T-helper 1 cell treated with Interleukin-12 subunit alpha and Interleukin-12 subunit beta and Interleukin-4 antibody, amounts not matched to agents 30 μg/mL and 1 μg/mL, for 36 hours (primary cell): Measurements from ENCODE around the gene TTC33.

Source experiments
- H3K27ac Mint-ChIP-seq: one replicate; pipeline ENCODE4 v1.8.0; 2021; ENCODE audit warnings: mild to moderate bottlenecking, mixed read lengths
- H3K27me3 Mint-ChIP-seq: one replicate; pipeline ENCODE4 v1.8.0; 2021; ENCODE audit warnings: low read depth, mixed read lengths
- H3K36me3 Mint-ChIP-seq: one replicate; pipeline ENCODE4 v1.8.0; 2021; ENCODE audit warnings: low read depth, mixed read lengths
- H3K4me1 Mint-ChIP-seq: one replicate; pipeline ENCODE4 v1.8.0; 2021; ENCODE audit warnings: low read depth, mixed read lengths
- H3K4me3 Mint-ChIP-seq: one replicate; pipeline ENCODE4 v1.8.0; 2021; ENCODE audit warnings: mild to moderate bottlenecking, moderate library complexity, mixed read lengths
- H3K9me3 Mint-ChIP-seq: one replicate; pipeline ENCODE4 v1.8.0; 2021; ENCODE audit warnings: mixed read lengths

The TTC33 gene

GRCh38 chr5:40685193-40685592 lies 70.6 kb downstream of the TTC33 start:
- Mint-ChIP-seq H3K4me3 (peak overlapping the region; percentile 98), H3K36me3 (peaks cover 81% of the 10 kb centered on the region), H3K27ac (peak overlapping the region; percentile 76)

DNA sequence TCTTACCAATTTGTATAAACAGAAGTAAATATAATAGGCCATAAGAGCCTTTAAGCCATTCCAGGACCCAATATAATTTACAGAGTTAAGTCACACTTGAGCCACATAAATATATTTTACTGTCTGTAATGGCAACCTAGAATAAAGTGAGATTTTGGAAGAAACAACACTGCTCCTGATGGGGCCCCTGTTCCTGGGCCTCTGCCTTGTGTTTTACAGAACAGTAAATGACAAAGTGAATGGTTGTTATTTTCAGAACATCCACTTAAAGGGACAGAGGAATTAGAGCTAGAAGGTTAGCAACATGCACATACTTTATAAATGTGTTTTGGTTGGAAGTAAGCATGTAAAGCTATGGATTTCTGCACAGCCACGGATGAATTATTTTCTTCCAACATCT lies 72.5 kb downstream of the TTC33 start:
- Mint-ChIP-seq H3K27me3 (no peaks in the 10 kb centered on the region), H3K4me3 (peak overlapping the region; percentile 98), H3K27ac (peak overlapping the region; percentile 93), H3K4me1 (peaks cover 51% of the 10 kb centered on the region), H3K9me3 (no peaks in the 10 kb centered on the region), H3K36me3 (peaks cover 74% of the 10 kb centered on the region)

More at GRCh38 chr5:40685193-40685592, 70.6 kb downstream of the TTC33 start:
- H3K4me1 Mint-ChIP-seq, result peaks cover 55% of the 10 kb centered on the region
- H3K27me3 Mint-ChIP-seq, result no peaks in the 10 kb centered on the region
- no peaks in the 10 kb centered on the region for H3K9me3 Mint-ChIP-seq

DNA sequence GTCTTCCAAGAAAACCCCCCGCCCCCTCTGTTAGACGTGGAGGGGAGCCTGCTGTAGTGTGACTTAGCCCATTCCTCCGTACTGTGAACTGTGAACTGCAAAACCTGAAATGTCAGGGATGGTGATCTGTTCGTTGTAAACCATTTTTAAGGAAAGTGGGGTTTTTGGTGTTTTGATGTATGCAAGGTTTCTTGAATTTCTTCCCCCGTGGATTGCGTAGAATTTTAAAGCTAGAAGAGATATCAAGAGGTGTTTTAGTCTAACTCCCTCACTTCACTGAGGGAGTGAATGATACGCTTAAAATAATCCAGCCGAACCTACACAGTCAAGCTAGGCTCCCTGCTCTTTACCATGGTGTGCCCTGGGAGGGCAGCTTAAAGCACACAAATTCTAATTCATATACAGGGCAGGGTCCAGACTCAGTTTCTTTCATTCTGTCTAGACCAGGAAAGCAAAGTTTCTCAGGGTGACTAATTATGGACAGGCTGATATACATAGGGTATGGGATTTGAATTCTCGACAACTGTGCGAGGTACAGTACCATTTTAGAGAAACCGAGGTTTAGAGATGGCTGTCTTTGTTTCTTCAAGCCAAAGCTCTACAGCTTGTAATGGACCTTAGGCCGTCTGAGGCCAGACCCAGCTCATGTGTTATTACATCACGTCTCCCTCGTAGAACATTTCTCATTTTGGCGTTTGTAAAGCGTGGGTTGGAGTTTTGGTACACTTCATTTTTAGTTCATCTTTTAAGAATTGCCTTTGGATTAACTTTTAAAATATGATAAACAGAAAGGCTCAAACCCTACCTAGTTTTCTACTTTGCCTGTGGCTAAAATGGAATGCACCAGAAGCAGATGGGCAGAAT lies 73.4 kb downstream of the TTC33 start:
- Mint-ChIP-seq H3K36me3 (peaks cover 65% of the 10 kb centered on the region), H3K4me1 (peaks cover 44% of the 10 kb centered on the region), H3K27me3 (no peaks in the 10 kb centered on the region), H3K27ac (peak overlapping the region; percentile 93), H3K4me3 (peak overlapping the region; percentile 98), H3K9me3 (no peaks in the 10 kb centered on the region)

GRCh38 chr5:40681363-40682153 lies 74.2 kb downstream of the TTC33 start:
- Mint-ChIP-seq H3K4me3 (peak overlapping the region; percentile 98), H3K9me3 (no peaks in the 10 kb centered on the region), H3K4me1 (peaks cover 44% of the 10 kb centered on the region), H3K36me3 (peaks cover 59% of the 10 kb centered on the region), H3K27ac (peak overlapping the region; percentile 98), H3K27me3 (no peaks in the 10 kb centered on the region)

DNA sequence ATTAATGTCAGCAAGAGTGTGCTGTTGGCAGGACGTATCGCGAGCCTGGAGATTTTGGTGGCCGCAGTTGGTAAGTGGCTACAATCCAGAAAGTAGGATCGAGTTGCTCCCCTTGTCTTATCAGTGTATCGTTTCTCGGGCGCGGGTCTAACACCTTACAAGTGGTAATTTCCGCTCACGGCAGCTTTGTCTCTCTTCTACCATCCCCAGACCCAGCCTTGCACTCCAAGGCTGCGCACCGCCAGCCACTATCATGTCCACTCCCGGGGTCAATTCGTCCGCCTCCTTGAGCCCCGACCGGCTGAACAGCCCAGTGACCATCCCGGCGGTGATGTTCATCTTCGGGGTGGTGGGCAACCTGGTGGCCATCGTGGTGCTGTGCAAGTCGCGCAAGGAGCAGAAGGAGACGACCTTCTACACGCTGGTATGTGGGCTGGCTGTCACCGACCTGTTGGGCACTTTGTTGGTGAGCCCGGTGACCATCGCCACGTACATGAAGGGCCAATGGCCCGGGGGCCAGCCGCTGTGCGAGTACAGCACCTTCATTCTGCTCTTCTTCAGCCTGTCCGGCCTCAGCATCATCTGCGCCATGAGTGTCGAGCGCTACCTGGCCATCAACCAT lies 74.9 kb downstream of the TTC33 start:
- Mint-ChIP-seq H3K4me1 (peaks cover 42% of the 10 kb centered on the region), H3K9me3 (no peaks in the 10 kb centered on the region), H3K27me3 (no peaks in the 10 kb centered on the region), H3K27ac (peak overlapping the region; percentile 98), H3K36me3 (peaks cover 52% of the 10 kb centered on the region), H3K4me3 (peak overlapping the region; percentile 98)

DNA sequence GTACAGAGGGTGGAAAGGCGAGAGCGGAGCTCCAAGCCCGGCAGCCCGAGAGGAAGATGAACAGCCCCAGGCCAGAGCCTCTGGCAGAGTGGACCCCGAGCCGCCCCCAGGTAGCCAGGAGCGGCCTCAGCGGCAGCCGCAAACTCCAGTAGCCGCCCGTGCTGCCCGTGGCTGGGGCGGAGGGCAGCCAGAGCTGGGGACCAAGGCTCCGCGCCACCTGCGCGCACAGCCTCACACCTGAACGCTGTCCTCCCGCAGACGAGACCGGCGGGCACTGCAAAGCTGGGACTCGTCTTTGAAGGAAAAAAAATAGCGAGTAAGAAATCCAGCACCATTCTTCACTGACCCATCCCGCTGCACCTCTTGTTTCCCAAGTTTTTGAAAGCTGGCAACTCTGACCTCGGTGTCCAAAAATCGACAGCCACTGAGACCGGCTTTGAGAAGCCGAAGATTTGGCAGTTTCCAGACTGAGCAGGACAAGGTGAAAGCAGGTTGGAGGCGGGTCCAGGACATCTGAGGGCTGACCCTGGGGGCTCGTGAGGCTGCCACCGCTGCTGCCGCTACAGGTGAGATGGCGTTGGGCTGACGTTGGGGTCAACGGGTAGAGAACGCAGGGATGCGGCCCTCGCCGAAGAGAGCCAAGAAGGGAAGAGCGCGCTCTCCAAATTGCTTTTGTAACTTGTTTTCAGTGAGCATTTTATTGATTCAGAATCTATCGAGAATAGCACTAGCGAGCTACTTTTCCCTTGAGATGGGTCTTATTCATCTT lies 75.7 kb downstream of the TTC33 start, which contains the start of gene PTGER4:
Gene PTGER4, plus strand, starts transcription at position 3 of the 769 bp plus-strand sequence. CDS start 1,079 bp downstream, outside the sequence.
- H3K9me3 Mint-ChIP-seq, result no peaks in the 10 kb centered on the region
- peak within 1 kb of the TSS; percentile 98 for H3K27ac Mint-ChIP-seq
- H3K36me3 Mint-ChIP-seq, result peaks cover 45% of the 10 kb centered on the region
- peak within 1 kb of the TSS; percentile 98 for H3K4me3 Mint-ChIP-seq
- peaks cover 41% of the 10 kb centered on the region for H3K4me1 Mint-ChIP-seq
- H3K27me3 Mint-ChIP-seq, result no peaks in the 10 kb centered on the region

DNA sequence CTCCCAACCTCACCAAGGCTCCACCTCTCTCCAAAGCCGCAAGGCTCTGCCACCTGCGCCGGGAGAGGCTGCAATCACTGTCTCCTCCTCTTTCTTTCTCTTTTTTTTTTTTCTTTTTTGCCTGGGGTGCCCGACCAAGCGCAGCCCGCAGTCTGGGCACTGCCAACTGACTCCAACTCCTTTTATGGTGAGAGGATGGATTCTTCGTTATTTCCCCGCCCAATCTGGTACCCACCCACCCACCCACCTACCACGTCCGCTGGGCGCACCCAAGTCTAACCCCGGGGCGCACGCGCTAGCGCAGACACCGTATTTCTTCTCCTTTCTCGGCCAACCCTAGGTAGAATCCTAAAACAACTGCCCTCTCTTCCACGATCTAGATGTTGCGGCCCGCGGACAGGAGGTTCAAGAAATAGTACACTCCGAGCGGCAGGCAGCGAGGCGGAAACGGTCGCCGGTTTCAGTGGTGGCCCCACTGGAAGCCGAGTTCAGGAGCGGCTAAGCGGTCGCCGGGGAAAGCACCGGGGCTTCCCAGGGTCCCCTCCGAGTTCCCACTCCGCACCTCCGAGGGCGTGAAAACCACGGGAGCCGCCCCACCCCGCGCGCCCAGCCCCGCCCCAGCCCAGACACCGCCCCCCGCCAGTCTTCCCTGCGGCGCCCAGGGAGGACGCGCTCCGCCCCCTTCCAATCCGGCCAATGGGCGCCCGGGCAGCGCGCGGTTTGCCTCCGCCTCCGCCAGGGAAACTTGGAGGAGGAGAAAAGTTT lies 76.4 kb downstream of the TTC33 start:
- Mint-ChIP-seq H3K4me3 (peak overlapping the region; percentile 98), H3K36me3 (peaks cover 41% of the 10 kb centered on the region), H3K4me1 (peaks cover 44% of the 10 kb centered on the region)

GRCh38 chr5:40678460-40679147 lies 77.2 kb downstream of the TTC33 start:
- Mint-ChIP-seq H3K4me3 (peak overlapping the region; percentile 98), H3K27me3 (no peaks in the 10 kb centered on the region), H3K4me1 (peaks cover 43% of the 10 kb centered on the region), H3K27ac (peak overlapping the region; percentile 98), H3K36me3 (peaks cover 35% of the 10 kb centered on the region), H3K9me3 (no peaks in the 10 kb centered on the region)

More for the DNA sequence above, 76.4 kb downstream of the TTC33 start:
- no peaks in the 10 kb centered on the region for H3K27me3 Mint-ChIP-seq
- peak overlapping the region; percentile 98 for H3K27ac Mint-ChIP-seq
- H3K9me3 Mint-ChIP-seq, result no peaks in the 10 kb centered on the region

DNA sequence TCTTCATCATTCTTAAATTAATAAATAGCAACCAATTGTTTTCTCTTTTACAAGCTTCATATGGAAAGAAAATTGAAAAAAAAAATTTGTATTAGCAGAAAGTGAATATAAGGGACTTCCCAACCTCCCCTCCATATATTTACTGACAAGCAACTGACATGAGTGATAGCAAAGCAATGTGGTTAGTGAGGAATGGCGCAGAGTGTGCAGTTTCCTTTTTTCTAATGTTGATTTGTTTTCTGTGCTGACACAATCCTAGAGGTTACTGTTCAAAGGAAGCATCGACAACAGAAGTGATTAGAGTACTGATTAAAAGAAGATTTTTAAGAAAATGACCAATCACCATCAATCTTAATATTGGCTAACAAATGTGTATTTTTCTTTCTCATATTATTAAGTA lies 77.7 kb downstream of the TTC33 start:
- H3K36me3 Mint-ChIP-seq, result peaks cover 29% of the 10 kb centered on the region
- H3K4me3 Mint-ChIP-seq, result peak overlapping the region; percentile 66

GRCh38 chr5:40677456-40677855 lies 78.3 kb downstream of the TTC33 start:
- Mint-ChIP-seq H3K4me1 (peaks cover 49% of the 10 kb centered on the region), H3K4me3 (no peak overlapping the region), H3K27me3 (no peaks in the 10 kb centered on the region), H3K9me3 (no peaks in the 10 kb centered on the region), H3K36me3 (peaks cover 24% of the 10 kb centered on the region), H3K27ac (no peak overlapping the region)

More for the DNA sequence above, 77.7 kb downstream of the TTC33 start:
- H3K27ac Mint-ChIP-seq, result no peak overlapping the region
- no peaks in the 10 kb centered on the region for H3K27me3 Mint-ChIP-seq
- no peaks in the 10 kb centered on the region for H3K9me3 Mint-ChIP-seq
- H3K4me1 Mint-ChIP-seq, result peaks cover 44% of the 10 kb centered on the region

DNA sequence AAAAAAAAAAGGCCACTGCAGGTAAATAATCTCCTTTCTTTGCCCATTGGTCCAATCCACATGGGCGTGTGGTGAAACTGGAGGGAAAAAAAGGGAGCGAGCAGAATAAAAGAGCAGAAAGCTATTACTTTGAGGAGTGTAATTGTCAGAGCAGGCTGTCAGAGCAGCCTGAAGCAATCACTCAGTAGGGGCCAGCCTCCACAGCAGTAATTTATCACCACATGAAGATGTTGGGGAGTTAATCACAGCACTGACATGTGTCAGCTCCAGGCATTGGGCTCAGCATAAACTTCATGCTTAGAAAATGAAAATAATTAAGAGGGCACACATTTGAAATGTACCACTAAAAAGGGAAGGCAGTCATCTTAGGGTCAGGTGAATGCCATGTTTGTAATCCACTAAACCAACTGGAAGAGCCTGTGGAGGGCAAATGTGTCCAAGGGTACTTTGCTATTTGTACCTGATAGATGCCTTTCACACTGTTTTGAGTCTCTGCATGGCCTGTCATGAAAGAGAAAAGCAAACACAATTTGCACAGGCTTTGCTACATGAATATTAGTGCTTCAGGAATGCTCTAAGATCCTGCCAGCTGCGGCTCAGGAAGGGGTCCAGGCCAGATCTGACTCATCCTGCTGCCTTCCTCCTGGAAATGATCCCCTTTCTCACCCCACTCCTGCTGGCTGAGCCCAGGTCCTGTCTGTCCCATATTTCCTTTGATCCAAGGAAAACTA lies 79.0 kb downstream of the TTC33 start:
- no peaks in the 10 kb centered on the region for H3K9me3 Mint-ChIP-seq
- peaks cover 52% of the 10 kb centered on the region for H3K4me1 Mint-ChIP-seq
- peak overlapping the region; percentile 78 for H3K27ac Mint-ChIP-seq
- no peaks in the 10 kb centered on the region for H3K27me3 Mint-ChIP-seq
- peak overlapping the region; percentile 8 for H3K4me3 Mint-ChIP-seq
- H3K36me3 Mint-ChIP-seq, result peaks cover 17% of the 10 kb centered on the region

DNA sequence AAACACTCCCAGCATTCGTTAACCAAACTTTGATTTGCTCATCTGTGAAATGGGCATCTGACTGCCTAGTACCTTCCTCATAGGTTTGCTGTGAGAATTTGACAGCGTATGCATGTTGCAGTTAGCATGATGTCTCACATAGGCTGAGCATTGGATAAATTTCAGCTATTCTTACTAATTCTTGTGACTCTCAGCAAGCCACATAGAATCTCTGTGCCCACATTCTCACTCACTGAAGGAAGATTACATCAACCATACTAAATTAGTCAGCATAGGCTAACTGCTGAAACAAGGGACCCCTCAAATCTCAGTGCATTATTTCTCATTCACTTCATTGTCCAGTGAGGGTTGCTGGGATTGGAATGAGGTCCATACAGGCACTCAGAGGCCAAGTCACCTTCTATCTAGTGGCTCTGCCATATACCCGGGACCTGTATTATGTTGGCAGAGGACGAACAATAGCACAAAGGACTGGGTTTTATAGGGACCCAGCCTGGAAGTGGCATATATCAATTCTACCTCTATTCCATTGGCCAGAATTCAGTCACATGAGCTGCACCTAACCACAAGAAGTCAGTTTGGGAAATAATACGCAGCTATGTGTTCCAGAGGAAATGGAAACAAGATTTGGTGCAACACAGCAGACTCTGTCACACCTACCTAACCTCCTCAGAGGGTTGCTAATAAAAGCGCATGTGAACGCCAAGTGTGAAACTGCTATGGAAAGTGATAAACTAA lies 80.2 kb downstream of the TTC33 start:
- Mint-ChIP-seq H3K27me3 (no peaks in the 10 kb centered on the region), H3K4me3 (peak overlapping the region; percentile 23), H3K27ac (peak overlapping the region; percentile 78), H3K36me3 (peaks cover 5% of the 10 kb centered on the region), H3K4me1 (peaks cover 53% of the 10 kb centered on the region), H3K9me3 (no peaks in the 10 kb centered on the region)
